ENCODE results near the gene ZNF223. TPM values are rescaled to one million over a fixed set of nuclear protein-coding genes. Genes with fewer than 3 reads are reported as not detected.
A peak's percentile ranks its signal among the peaks of the same experiment; 100 is the strongest.

The ZNF223 gene
- 10 to 100 TPM in 1 of 6 donors, 1 to 10 TPM in 5; 4.7 to 11.8 (median 6.3) TPM for total RNA-seq

DNA sequence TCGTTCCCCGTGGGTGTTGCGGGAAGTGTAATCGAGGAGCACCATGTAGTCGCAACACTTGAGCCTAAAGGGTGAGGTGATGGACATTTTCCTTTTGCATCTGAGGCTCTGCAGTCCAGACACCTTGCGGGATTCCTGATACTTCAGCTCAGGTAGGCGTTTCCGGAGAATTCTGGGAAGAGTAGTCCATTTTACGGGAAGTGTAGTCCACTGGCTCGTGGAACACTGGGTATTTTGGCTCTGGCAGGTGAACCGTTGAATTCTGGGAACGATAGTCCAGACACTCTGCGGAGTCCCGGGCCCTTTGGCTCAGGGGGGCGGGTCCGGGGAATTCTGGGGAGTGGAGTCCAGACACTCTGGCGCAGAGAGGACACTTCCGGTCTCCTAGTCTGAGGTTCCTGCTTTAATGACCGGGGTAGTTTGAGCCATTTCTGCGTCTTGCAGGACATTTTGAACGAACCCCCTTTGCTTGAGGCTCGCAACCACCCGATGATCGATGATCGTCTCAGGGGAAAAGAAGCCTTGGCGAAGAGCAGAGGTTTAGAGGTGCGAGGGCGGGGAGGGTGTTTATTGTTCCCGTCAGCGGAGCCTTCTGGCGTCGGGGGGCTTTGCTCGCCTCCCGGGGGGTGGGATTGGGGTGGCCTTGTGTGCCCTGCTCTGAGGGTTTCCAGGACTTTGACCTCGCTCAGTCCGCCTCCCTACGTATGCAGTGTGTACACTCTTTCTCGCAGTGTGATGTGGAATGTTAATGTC lies at the start of gene ZNF223:
TSS of gene ZNF223 (plus strand) at position 387 of the 753 bp plus-strand sequence. CDS start 3,141 bp downstream, outside the sequence.
- Histone ChIP-seq H3K36me3 (peaks cover 0 to 16% (median 8%) of the 10 kb centered on the region in 4 donors), H3K27ac (peak within 1 kb of the TSS; percentile 68 to 79 (median 76)), H3K4me3 (peak within 1 kb of the TSS; percentile 73 to 93 (median 86)), H3K4me1 (peaks cover 7 to 22% (median 12%) of the 10 kb centered on the region in 4 donors), H3K27me3 (no peaks in the 10 kb centered on the region), H3K9me3 (peaks cover 0 to 10% (median 3%) of the 10 kb centered on the region in 4 donors)
- TF ChIP-seq POLR2A (IDR thresholded peaks at IDR 0.05), result no peak
- peak; percentile 81 to 85 for TF ChIP-seq POLR2AphosphoS5 (IDR thresholded peaks at IDR 0.05)
- TF ChIP-seq CTCF (IDR thresholded peaks at IDR 0.05), result no peak
- peak in 2 of 4 donors; percentile 63 to 88 for TF ChIP-seq EP300 (IDR thresholded peaks at IDR 0.05)
- ATAC-seq (ENCODE audit: low FRiP score in 2 of 2) (peak; percentile 100), DNase-seq (peak; percentile 88 to 96)
- WGBS, 2 donors, result 2 to 4% methylated on average over 10 to 34 of the region's 38 CpGs

GRCh38 chr19:44002212-44002565 lies 49.6 kb upstream of the ZNF223 start:
- Histone ChIP-seq H3K4me3 (peak overlapping the region; percentile 78 to 96 (median 87)), H3K27ac (peak overlapping the region; percentile 70 to 90 (median 87)), H3K27me3 (no peaks in the 10 kb centered on the region), H3K4me1 (peaks cover 10 to 16% (median 12%) of the 10 kb centered on the region in 4 donors), H3K36me3 (peaks cover 0 to 12% (median 9%) of the 10 kb centered on the region in 4 donors), H3K9me3 (peaks cover 9 to 30% (median 21%) of the 10 kb centered on the region in 4 donors)
- DNase-seq, result no peak
- ATAC-seq (ENCODE audit: low FRiP score in 2 of 2), result no peak
- no peak for TF ChIP-seq POLR2AphosphoS5 (IDR thresholded peaks at IDR 0.05)
- no peak for TF ChIP-seq CTCF (IDR thresholded peaks at IDR 0.05)
- TF ChIP-seq EP300 (IDR thresholded peaks at IDR 0.05), result no peak
- no peak for TF ChIP-seq POLR2A (IDR thresholded peaks at IDR 0.05)
- WGBS, 2 donors, result 6 to 14% methylated on average over 8 of the region's 8 CpGs

DNA sequence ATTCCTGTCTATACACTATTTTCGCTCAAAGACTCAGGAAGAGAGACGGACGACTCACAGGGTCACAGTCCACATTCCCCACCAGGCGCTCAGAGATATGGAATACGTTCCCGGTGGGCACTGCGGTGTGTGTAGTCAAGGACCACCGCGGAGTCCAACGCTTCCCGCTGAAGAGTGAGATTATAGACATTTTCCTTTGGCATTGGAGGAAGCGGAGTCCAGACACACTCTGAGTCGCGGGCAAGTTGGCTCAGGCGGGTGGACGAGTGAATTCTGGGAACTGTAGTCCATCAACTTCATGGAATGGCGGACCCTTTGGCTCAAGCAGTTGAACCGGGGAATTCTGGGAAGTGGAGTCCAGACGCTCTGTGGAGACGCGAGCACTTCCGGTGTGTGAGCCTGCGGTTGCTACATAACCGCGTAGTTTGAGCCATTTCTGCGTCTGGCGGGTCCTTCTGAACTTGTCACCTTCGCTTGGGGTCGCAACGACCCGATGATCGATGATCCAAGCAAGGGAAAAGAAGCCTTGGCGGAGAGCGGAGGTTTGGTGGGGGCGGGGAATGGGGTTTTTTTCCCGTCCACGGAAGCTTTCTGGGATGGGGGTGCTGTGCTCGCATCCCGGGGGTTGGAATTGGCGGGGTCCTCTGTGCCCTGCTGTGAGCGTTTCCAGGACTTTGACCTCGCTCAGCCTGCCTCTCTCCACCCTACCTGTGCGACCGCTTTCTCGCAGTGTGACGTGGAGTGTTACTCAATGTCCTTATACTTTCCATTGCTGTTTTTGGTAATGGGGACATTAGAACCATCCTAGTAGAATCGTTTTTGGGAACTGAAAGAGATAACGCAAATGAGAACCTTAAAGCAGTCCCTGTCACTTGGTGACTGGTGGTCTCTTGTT lies 49.0 kb upstream of the ZNF223 start, which contains the start of gene ZNF230:
TSS of gene ZNF230 (plus strand) at position 392 of the 895 bp plus-strand sequence. CDS start 4,122 bp downstream, outside the sequence.
- DNase-seq, result peak; percentile 24 to 96
- WGBS, 2 donors, result 0 to 1% methylated on average over 29 to 48 of the region's 48 CpGs

More for the DNA sequence above, 49.0 kb upstream of the ZNF223 start, which contains the start of gene ZNF230:
- Histone ChIP-seq H3K9me3 (peaks cover 6 to 30% (median 21%) of the 10 kb centered on the region in 4 donors), H3K4me1 (peaks cover 10 to 16% (median 12%) of the 10 kb centered on the region in 4 donors), H3K4me3 (peak within 1 kb of the TSS; percentile 78 to 96 (median 87)), H3K27me3 (no peaks in the 10 kb centered on the region), H3K36me3 (peaks cover 2 to 13% (median 10%) of the 10 kb centered on the region in 4 donors), H3K27ac (peak within 1 kb of the TSS; percentile 70 to 90 (median 87))
- TF ChIP-seq CTCF (IDR thresholded peaks at IDR 0.05) (peak in 1 of 6 experiments; percentile 7), POLR2A (IDR thresholded peaks at IDR 0.05) (peak in 1 of 4 donors; percentile 50), EP300 (IDR thresholded peaks at IDR 0.05) (no peak), POLR2AphosphoS5 (IDR thresholded peaks at IDR 0.05) (peak; percentile 82 to 85)
- peak; percentile 99 to 100 for ATAC-seq (ENCODE audit: low FRiP score in 2 of 2)
